VCaP (cell line): ENCODE results near the gene MAPK13.
"Not testable (repeated sequence)": the region's sequence is repeated elsewhere in the genome, so short reads cannot be mapped to it uniquely, and the experiment has no call there.

Experiments used
- H3K27ac ChIP-seq: fragments of 450-650 bp; 2 replicates; pipeline ENCODE4 v1.5.1; 2017
- CTCF ChIP-seq: fragments of 450-650 bp; conservative IDR thresholded peaks from 2 replicates; pipeline ENCODE4 v1.5.1; 2017; ENCODE audit warnings: mild to moderate bottlenecking, moderate library complexity

Gene MAPK13

DNA sequence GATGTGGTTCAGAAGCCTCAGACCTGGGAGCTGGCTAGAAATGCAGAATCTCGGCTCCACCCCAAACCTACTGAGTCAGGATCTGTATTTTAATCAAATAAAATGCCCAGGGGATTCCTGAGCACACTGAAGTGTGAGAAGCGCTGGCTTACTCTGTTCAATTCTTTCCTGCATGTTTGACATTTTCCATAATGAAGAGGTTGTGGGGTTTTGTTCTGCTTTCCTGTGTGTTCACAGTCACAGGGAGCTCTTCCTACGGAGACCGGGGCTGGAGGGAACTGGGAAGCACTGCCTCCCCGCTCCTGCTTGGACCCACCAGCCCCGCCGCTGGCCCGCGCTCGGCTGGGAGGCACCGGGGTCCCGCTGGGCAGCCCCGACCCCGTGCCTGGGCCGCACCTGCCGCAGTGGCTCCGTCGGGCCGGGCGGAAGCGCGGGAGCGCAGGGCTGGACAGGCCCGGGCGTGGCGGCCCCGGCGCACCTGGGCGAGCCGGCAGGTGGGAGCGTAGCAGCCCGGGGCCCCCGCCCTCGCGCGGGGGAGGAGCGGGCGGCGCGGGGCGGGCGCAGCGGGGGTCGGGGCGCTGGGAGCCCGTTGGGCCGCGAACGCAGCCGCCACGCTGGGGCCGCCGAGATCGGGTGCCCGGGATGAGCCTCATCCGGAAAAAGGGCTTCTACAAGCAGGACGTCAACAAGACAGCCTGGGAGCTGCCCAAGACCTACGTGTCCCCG lies at the start of gene MAPK13:
Gene MAPK13, plus strand, starts transcription at position 573 of the 726 bp plus-strand sequence. Its CDS starts 70 bp downstream, at position 643.
- no peak for TF ChIP-seq CTCF
- H3K27ac ChIP-seq = peak within 1 kb of the TSS; percentile 96

DNA sequence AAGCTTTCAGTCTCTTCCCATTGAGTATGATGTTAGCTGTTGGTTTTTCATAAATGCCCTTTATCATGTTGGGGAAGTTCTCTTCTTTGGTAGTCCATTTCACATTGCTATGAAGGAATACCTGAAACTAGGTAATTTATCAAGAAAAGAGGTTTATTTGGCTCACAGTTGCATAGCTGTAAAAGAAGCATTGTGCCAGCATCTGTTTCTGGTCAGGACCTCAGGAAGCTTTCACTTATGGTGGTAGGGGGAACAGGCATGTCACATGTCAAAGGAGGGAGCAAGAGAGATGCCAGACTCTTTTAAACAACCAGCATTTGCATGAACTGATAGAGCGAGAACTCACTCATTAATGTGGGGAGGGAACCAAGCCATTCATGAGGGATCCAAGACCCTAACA lies 48.0 kb upstream of the MAPK13 start:
- H3K27ac ChIP-seq = no peak overlapping the region
- no peak for TF ChIP-seq CTCF

DNA sequence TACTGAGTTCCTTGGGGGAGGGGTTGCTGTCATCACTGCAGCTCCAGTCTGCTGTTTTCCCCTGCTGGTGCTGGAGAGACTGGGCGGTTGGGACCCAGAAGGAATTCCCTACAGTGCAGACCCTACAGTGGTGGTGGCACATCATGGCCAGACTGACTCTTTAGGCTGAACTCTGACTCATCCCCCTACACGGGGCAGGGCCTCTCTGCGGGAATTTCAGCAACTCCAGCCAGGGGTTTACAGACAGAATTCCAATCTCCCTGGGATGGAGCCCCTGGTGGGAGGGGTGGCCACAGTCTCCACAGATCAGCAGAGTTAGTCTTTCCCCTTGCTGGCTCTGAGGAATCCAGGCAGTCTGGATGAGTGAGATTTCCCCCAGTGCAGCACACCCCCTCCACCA lies 46.9 kb upstream of the MAPK13 start:
- TF ChIP-seq CTCF = no peak
- H3K27ac ChIP-seq = no peak overlapping the region

DNA sequence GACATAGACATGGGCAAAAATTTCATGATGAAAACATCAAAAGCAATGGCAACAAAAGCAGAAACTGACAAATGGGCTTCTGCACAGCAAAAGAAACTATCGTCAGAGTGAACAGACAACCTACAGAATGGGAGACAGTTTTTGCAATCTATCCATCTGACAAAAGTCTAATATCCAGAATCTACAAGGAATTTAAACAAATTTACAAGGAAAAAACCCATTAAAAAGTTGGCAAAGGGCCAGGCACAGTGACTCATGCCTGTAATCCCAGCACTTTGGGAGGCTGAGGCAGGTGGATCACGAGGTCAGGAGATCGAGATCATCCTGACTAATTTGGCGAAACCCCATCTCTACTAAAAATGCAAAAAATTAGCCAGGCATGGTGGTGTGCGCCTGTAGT lies 42.1 kb upstream of the MAPK13 start:
- not testable (repeated sequence) for H3K27ac ChIP-seq

DNA sequence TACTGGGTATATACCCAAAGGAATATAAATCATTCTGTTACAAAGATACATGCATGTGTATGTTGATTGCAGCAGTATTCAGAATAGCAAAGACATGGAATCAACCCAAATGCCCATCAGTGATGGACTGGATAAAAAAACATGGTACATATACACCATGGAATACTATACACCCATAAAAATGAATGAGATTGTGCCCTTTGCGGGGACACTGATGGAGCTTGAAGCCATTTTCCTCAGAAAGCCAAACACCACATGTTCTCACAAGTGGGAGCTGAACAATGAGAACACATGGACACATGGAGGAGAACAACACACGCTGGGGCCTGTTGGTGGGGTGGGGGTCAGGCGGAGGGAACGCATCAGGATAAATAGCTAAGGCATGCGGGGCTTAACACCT lies 41.3 kb upstream of the MAPK13 start:
- H3K27ac ChIP-seq = no peak overlapping the region
- no peak for TF ChIP-seq CTCF

- peak overlapping the region; percentile 18; the same call in 1 of the 2 replicates for H3K27ac ChIP-seq
- TF ChIP-seq CTCF = no peak
Measured at GRCh38 chr6:36094238-36094637, 36.1 kb upstream of the MAPK13 start.

GRCh38 chr6:36094753-36095496 lies 35.4 kb upstream of the MAPK13 start:
- peak overlapping the region; percentile 18; the same call in 1 of the 2 replicates for H3K27ac ChIP-seq
- TF ChIP-seq CTCF = peak; percentile 94
